Natural killer cell (primary cell): ENCODE results near the gene FIBCD1. TPM values are rescaled to one million over a fixed set of nuclear protein-coding genes. Genes with fewer than 3 reads are reported as not detected.

ENCODE experiments used
- ATAC-seq, 3 donors: fragments of 150-1000 bp in 2 of 3; fragments of 200-7000 bp in 1 of 3; cut with Tn5 transposase; 1 replicate in 1 of 3; 2 replicates in 2 of 3; pipeline ENCODE4 v1.10.0; 2021; ENCODE audit warnings: mild to moderate bottlenecking in 2 of 3, moderate library complexity in 2 of 3
- DNase-seq, 2 donors: peaks; one replicate each; pipeline versions ENCODE4 v3.0.0 to v3.0.0-alpha.2; 2013 to 2021; ENCODE audit warnings: mixed read lengths in 1 of 2
- H3K27ac ChIP-seq: one replicate; pipeline ENCODE4 v1.5.1; 2013; ENCODE audit warnings: mild to moderate bottlenecking, low read length
- H3K27me3 ChIP-seq: one replicate; pipeline ENCODE4 v1.6.1; 2013; ENCODE audit warnings: low read length; ENCODE audit not compliant: control insufficient read depth, insufficient read depth
- H3K36me3 ChIP-seq: one replicate; pipeline ENCODE4 v1.6.1; 2013; ENCODE audit warnings: low read length; ENCODE audit not compliant: control insufficient read depth, insufficient read depth
- H3K4me1 ChIP-seq: one replicate; pipeline ENCODE4 v1.6.1; 2013; ENCODE audit warnings: low read length; ENCODE audit not compliant: control insufficient read depth, insufficient read depth
- H3K4me3 ChIP-seq: one replicate; pipeline ENCODE4 v1.5.1; 2013; ENCODE audit warnings: low read length
- H3K9me3 ChIP-seq: one replicate; pipeline ENCODE4 v1.6.1; 2013; ENCODE audit warnings: low read length; ENCODE audit not compliant: control insufficient read depth, insufficient read depth
- H3K27ac Mint-ChIP-seq, 2 donors: one replicate each; pipeline ENCODE4 v1.8.0; 2022; ENCODE audit warnings: mild to moderate bottlenecking in 2 of 2, mixed read lengths in 2 of 2, moderate library complexity in 1 of 2
- H3K27me3 Mint-ChIP-seq, 2 donors: one replicate each; pipeline ENCODE4 v1.8.0; 2022; ENCODE audit warnings: low read depth in 2 of 2, mixed read lengths in 2 of 2
- H3K36me3 Mint-ChIP-seq: one replicate; pipeline ENCODE4 v1.8.0; 2022; ENCODE audit warnings: mixed read lengths
- H3K4me1 Mint-ChIP-seq, 2 donors: one replicate each; pipeline ENCODE4 v1.8.0; 2022; ENCODE audit warnings: mixed read lengths in 2 of 2
- H3K4me3 Mint-ChIP-seq: one replicate; pipeline ENCODE4 v1.8.0; 2022; ENCODE audit warnings: mild to moderate bottlenecking, moderate library complexity, mixed read lengths
- H3K9me3 Mint-ChIP-seq, 2 donors: one replicate each; pipeline ENCODE4 v1.8.0; 2022; ENCODE audit warnings: mixed read lengths in 2 of 2
- CTCF ChIP-seq: fragments of 200-600 bp; IDR thresholded peaks from one replicate; pipeline ENCODE4 v1.8.0; 2022; ENCODE audit warnings: antibody characterized with exemption
- WGBS: methylation state at CpG from one replicate; pipeline ENCODE4 v1.1.7; 2013; ENCODE audit warnings: missing lambda C conversion rate; ENCODE audit not compliant: insufficient coverage; 5-methylcytosine and 5-hydroxymethylcytosine counted together
- intact Hi-C: fragments of 100-400 bp; cut with micrococcal nuclease; formaldehyde crosslinking; loops from one replicate; pipeline ENCODE4 v1.14.2; 2022
- total RNA-seq, 4 donors: library from RNA; stranded (reverse); fragments of 120-200 nt in 1 of 4; gene quantifications; one replicate each; pipeline versions ENCODE4 v1.2.3 to v1.2.4, GENCODE V29; 2013 to 2022

The FIBCD1 gene
- total RNA-seq, 3 donors from 2014 or later (not counting 1 experiment from before 2014, with no cell fraction given) = not detected

DNA sequence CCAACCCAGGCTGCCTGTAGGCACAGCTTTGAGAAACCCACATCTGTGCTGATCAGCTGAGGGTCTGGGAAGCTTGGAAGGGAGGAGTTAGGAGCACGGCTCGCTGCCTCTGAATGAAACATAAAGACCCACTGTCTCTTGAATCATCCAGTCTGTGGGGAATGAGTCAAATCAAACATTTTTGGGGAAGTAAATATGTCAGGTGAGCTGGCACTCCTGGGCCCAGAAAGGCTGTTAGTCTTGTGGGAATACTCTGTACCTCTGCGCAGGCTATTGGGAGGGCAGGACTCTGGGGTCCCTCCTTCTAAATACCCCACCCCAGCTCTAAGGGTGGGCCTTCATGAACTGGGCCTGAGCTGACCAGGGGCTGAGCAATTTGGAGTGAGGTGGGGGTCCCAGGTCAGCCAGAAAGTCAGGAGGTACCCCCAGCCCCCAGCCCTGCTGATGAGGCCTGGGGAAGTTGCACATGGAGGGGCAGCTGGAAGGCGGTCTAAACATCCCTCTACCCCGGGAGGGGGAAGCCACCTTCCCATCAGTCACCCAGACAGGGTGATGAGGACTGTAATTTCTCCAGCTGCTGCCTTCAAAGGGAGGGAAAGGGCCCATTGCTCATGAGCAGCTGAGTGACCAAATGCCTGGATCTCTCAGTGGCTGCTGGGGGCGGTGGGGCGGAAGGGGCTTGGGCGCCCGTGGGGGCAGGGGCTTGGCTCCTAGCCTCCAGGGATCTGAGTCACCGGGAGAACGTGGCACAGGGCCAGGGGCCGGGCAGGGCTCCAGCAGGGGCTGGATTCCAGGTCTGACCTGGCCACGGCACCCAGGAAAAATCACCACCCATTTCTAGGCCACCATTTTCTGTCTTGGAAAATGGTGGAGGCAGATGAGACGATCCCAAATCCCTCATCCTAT, 10.8 kb downstream of the FIBCD1 start:
- Mint-ChIP-seq H3K27me3 (peaks cover 15 to 25% of the 10 kb centered on the region in 2 donors), H3K4me3 (no peak overlapping the region), H3K27ac (no peak overlapping the region), H3K4me1 (peaks cover 0 to 10% of the 10 kb centered on the region in 2 donors), H3K9me3 (no peaks in the 10 kb centered on the region), H3K36me3 (no peaks in the 10 kb centered on the region)
- no peak for TF ChIP-seq CTCF
- Histone ChIP-seq H3K4me3 (no peak overlapping the region), H3K9me3 (no peaks in the 10 kb centered on the region), H3K27me3 (no peaks in the 10 kb centered on the region), H3K4me1 (no peaks in the 10 kb centered on the region), H3K36me3 (no peaks in the 10 kb centered on the region), H3K27ac (no peak overlapping the region)
- intact Hi-C loops = no loop called here
- 79% methylated on average over 12 of the region's 14 CpGs for WGBS
- ATAC-seq (no peak), DNase-seq (no peak)

DNA sequence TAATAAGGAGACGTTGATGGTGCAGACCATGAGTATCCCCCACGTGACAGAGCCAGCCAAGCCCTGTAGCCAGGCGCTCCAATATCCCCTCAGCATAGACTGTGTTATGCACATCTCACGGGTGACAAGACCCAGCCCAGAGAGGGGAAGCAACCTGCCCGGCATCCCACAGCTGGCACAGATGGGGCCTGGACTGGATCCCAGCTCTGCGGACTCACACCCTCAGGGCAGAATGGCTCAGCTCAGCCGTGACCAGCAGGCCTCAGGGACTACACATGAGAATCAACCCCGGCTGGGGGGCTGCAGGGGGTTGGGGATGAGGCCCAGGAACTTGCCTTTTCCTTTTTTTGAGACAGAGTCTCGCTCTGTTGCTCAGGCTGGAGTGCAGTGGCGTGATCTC, 11.7 kb downstream of the FIBCD1 start:
- intact Hi-C loops = no loop called here
- no peak for TF ChIP-seq CTCF
- Mint-ChIP-seq H3K4me3 (no peak overlapping the region), H3K4me1 (peaks cover 0 to under 1% of the 10 kb centered on the region in 2 donors), H3K9me3 (no peaks in the 10 kb centered on the region), H3K36me3 (no peaks in the 10 kb centered on the region), H3K27me3 (peaks cover 8 to 18% of the 10 kb centered on the region in 2 donors), H3K27ac (no peak overlapping the region)
- Histone ChIP-seq H3K4me1 (no peaks in the 10 kb centered on the region), H3K9me3 (no peaks in the 10 kb centered on the region), H3K27me3 (no peaks in the 10 kb centered on the region), H3K36me3 (no peaks in the 10 kb centered on the region), H3K4me3 (no peak overlapping the region), H3K27ac (no peak overlapping the region)
- WGBS = 82% methylated on average over 10 of the region's 10 CpGs
- no peak for DNase-seq
- no peak for ATAC-seq

GRCh38 chr9:130925050-130925678, 13.9 kb downstream of the FIBCD1 start:
- intact Hi-C loops = no loop called here

More at GRCh38 chr9:130925050-130925678, 13.9 kb downstream of the FIBCD1 start:
- Histone ChIP-seq H3K36me3 (no peaks in the 10 kb centered on the region), H3K4me3 (no peak overlapping the region), H3K27me3 (no peaks in the 10 kb centered on the region), H3K4me1 (no peaks in the 10 kb centered on the region), H3K9me3 (no peaks in the 10 kb centered on the region), H3K27ac (no peak overlapping the region)
- ATAC-seq = no peak
- Mint-ChIP-seq H3K27me3 (peaks cover 0 to 7% of the 10 kb centered on the region in 2 donors), H3K27ac (no peak overlapping the region), H3K4me1 (no peaks in the 10 kb centered on the region), H3K4me3 (no peak overlapping the region), H3K9me3 (no peaks in the 10 kb centered on the region), H3K36me3 (no peaks in the 10 kb centered on the region)
- no peak for DNase-seq
- TF ChIP-seq CTCF = no peak
- WGBS = 79% methylated on average over 19 of the region's 19 CpGs
